Measurements from ENCODE around the gene IQCE. TPM values are rescaled to one million over a fixed set of nuclear protein-coding genes. Genes with fewer than 3 reads are reported as not detected.

The IQCE gene
- total and polyA plus RNA-seq, 2 experiments from 2014 or later: 11.8 to 13.3 TPM

- H4K20me1 ChIP-seq (ENCODE audit: insufficient read depth, poor library complexity, severe bottlenecking): peaks cover 72% of the 10 kb centered on the region
- TF ChIP-seq EZH2phosphoT487 (IDR thresholded peaks at IDR 0.05; ENCODE audit: low read depth, severe bottlenecking, unreplicated experiment) (no peak), EZH2 (IDR thresholded peaks at IDR 0.05; ENCODE audit: borderline replicate concordance) (no peak), CTCF (IDR thresholded peaks at IDR 0.05; ENCODE audit: poor library complexity) (no peak)
Measured at GRCh38 chr7:2644562-2645273, 85.9 kb downstream of the IQCE start.

GRCh38 chr7:2645274-2645868 lies 86.6 kb downstream of the IQCE start:
- Histone ChIP-seq H3K79me2 (peaks cover 59% of the 10 kb centered on the region), H2AFZ (no peak overlapping the region), H3K4me3 (no peak overlapping the region), H3K9me2 (replicated peaks; ENCODE audit: insufficient read depth) (no peaks in the 10 kb centered on the region), H4K20me1 (ENCODE audit: insufficient read depth, poor library complexity, severe bottlenecking) (peaks cover 66% of the 10 kb centered on the region), H3K4me1 (ENCODE audit: insufficient read depth) (peaks cover 23% of the 10 kb centered on the region), H3K27ac (peak overlapping the region; percentile 43), H3K27me3 (no peaks in the 10 kb centered on the region), H3K4me2 (no peak overlapping the region), H3K9me3 (ENCODE audit: low read depth) (no peaks in the 10 kb centered on the region), H3K36me3 (replicated peaks; ENCODE audit: insufficient read depth, low read depth) (no peaks in the 10 kb centered on the region)
- no peak for TF ChIP-seq EZH2 (IDR thresholded peaks at IDR 0.05; ENCODE audit: borderline replicate concordance)
- TF ChIP-seq CTCF (IDR thresholded peaks at IDR 0.05; ENCODE audit: poor library complexity): no peak
- TF ChIP-seq EZH2phosphoT487 (IDR thresholded peaks at IDR 0.05; ENCODE audit: low read depth, severe bottlenecking, unreplicated experiment): no peak
- 61% methylated on average over 14 of the region's 14 CpGs for WGBS (ENCODE audit: low lambda C conversion rate, missing lambda C conversion rate)
- no peak for DNase-seq (ENCODE audit: low spot score)

More at GRCh38 chr7:2644562-2645273, 85.9 kb downstream of the IQCE start:
- Histone ChIP-seq H3K79me2 (peaks cover 66% of the 10 kb centered on the region), H3K27me3 (no peaks in the 10 kb centered on the region), H3K27ac (peak overlapping the region; percentile 43), H3K36me3 (replicated peaks; ENCODE audit: insufficient read depth, low read depth) (no peaks in the 10 kb centered on the region), H3K4me3 (no peak overlapping the region), H3K4me2 (no peak overlapping the region), H3K9me3 (ENCODE audit: low read depth) (no peaks in the 10 kb centered on the region), H3K9me2 (replicated peaks; ENCODE audit: insufficient read depth) (no peaks in the 10 kb centered on the region), H3K4me1 (ENCODE audit: insufficient read depth) (peaks cover 24% of the 10 kb centered on the region), H2AFZ (no peak overlapping the region)
- WGBS (ENCODE audit: low lambda C conversion rate, missing lambda C conversion rate): 87% methylated on average over 18 of the region's 18 CpGs
- no peak for DNase-seq (ENCODE audit: low spot score)

GRCh38 chr7:2646336-2646679 lies 87.5 kb downstream of the IQCE start:
- H3K9me3 ChIP-seq (ENCODE audit: low read depth): no peaks in the 10 kb centered on the region
- H3K4me1 ChIP-seq (ENCODE audit: insufficient read depth): peaks cover 14% of the 10 kb centered on the region
- no peaks in the 10 kb centered on the region for H3K36me3 ChIP-seq (replicated peaks; ENCODE audit: insufficient read depth, low read depth)
- H2AFZ ChIP-seq: no peak overlapping the region
- no peak overlapping the region for H3K4me2 ChIP-seq
- 91% methylated on average over 10 of the region's 10 CpGs for WGBS (ENCODE audit: low lambda C conversion rate, missing lambda C conversion rate)
- H3K9me2 ChIP-seq (replicated peaks; ENCODE audit: insufficient read depth): no peaks in the 10 kb centered on the region
- H3K4me3 ChIP-seq: no peak overlapping the region
- peaks cover 58% of the 10 kb centered on the region for H4K20me1 ChIP-seq (ENCODE audit: insufficient read depth, poor library complexity, severe bottlenecking)
- no peak for TF ChIP-seq CTCF (IDR thresholded peaks at IDR 0.05; ENCODE audit: poor library complexity)
- TF ChIP-seq EZH2 (IDR thresholded peaks at IDR 0.05; ENCODE audit: borderline replicate concordance): no peak
- no peak for TF ChIP-seq EZH2phosphoT487 (IDR thresholded peaks at IDR 0.05; ENCODE audit: low read depth, severe bottlenecking, unreplicated experiment)
- H3K79me2 ChIP-seq: peaks cover 50% of the 10 kb centered on the region
- H3K27me3 ChIP-seq: no peaks in the 10 kb centered on the region
- H3K27ac ChIP-seq: no peak overlapping the region
- no peak for DNase-seq (ENCODE audit: low spot score)
